T-helper 2 cell treated with Interferon-gamma antibody and Interleukin-4, amounts not matched to agents 100 ng/mL and 5 ng/mL, for 36 hours (primary cell): Measurements from ENCODE around the gene TPCN2. TPM values are rescaled to one million over a fixed set of nuclear protein-coding genes. Genes with fewer than 3 reads are reported as not detected.

Experiments
- intact Hi-C: fragments of 100-400 bp; cut with micrococcal nuclease; formaldehyde crosslinking; loops from one replicate; pipeline ENCODE4 v1.15.1; 2023
- total RNA-seq: library from RNA; stranded (reverse); gene quantifications from 2 replicates; pipeline ENCODE4 v1.2.3, GENCODE V29; 2022

Gene TPCN2
- total RNA-seq, 1 donor from 2014 or later = 23.3 TPM

DNA sequence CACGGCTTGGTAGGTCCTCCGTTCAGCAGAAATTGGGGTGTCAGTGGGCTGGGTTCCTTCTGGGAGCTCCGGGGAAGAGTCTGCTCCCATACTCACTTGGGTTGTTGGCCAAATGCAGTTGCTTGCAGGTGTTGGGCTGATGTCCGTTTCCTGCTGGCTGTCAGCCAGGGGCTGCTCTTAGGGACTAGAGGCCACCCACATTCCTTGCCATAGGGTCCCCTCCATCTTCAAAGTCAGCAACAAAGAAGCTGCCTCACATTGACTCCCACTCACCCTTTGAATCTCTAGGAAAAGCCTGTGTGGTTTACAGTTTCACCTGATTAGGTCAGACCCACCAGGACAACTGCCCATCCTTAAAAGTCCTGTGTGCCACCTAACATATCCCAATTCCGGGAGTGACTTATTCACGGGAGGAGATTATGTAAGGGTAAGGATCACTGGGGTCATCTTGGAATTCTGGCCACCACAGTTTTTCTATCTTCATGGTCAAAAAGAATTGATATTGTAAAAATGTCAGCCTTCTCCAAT is 43.0 kb downstream of the TPCN2 start:
- intact Hi-C loops = no loop called here

GRCh38 chr11:69092263-69092662 is 43.5 kb downstream of the TPCN2 start:
- intact Hi-C loops = no loop called here

DNA sequence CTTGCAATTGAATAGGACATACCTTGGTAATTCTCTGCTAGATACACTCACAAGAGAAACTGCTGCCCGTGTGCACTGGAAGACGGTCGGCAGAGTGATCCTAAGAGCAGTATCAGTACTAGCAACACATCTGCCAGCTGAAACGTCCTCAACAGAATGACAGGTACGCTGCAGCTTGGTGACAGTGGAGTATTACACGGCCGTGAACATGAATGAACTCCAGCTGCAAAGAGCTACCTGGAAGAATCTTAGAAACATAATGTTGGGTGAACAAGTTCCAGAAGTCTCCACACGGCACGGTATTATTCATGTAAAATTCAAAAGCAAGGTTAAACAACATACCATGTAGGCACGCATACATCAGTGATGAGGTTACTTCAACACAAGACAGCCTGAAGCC is 44.4 kb downstream of the TPCN2 start:
- intact Hi-C loops = no loop called here

DNA sequence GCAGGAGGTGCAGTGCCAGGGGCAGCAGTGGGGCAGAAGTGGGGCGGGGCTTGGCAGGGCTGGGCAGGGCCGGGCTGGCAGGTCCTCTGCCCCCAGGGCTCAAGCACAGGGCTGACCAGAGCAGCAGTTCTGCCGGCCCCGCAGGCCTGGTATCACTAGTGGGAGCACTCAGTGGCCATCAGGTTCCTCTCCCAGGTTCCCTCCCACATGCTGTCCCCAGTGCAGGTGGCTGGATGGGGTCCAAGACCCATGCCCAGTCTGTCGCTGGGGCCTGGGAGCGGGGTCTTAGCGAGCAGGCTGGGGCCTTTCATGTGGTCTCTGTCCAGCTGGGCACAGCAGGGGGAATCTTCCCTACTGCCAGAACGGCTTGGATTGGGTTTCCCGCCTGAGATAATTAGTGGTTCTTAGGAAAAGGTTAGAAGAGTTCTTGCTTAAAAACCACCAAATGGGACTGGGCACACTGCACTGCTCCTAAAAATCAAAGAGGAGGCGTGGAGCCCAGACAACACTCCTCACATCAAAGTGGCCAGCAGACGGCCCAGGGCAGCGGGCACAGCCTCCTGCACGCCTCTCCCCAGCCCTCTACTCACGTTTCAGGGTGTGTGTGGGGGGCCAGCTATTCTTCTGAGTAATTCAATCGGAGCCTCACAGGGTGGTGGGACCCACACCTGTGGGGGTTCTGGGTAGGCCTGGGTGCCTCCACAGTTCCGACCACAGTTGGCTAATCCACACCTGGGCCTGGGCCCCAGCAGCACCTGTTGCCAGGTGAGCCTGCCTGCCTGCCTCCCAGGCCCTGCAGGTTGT is 45.6 kb downstream of the TPCN2 start:
- intact Hi-C loops = no loop called here

GRCh38 chr11:69094915-69095290 is 46.2 kb downstream of the TPCN2 start:
- intact Hi-C loops = no loop called here

DNA sequence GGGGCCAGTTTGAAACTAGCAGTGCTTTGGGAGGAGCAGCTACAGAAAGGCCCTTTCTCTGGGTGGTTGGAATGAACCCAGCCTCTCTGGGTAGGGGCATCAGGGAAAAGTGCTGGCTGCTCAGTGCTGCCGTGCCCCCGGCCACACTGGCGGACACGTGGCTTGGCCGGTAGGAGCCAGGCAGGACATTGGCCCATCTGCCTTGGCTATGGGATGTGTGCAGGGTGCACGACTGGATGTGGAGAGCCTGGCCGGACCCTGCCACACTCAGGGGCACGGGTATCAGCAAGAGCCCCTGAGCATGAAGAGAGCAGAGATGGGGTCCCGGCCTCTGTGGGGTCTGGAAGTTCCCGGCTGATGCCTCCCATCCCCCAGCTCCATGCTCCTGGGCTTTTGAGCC is 46.6 kb downstream of the TPCN2 start:
- intact Hi-C loops = no loop called here

- intact Hi-C loops = no loop called here
Observed at GRCh38 chr11:69096473-69096872, 47.7 kb downstream of the TPCN2 start.

DNA sequence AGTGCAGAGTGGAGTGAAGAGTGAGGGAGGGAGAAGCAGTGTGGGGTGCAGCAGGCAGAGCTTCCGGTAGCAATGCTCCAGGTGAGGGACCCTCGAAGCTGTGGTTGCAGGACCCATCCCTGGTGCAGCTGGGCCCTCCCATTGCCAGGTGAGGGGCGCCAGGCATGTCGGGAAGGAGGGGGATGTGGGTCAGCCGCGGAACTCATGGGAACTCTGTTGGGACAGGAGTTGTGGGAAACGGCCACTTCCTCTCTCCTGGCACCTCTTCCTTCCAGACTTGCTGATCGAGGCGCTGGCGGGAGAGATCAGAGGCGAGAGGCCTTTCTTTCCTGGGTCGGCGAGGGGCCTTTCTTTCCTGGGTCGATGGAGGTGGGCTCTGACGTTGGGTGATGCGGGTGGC is 48.5 kb downstream of the TPCN2 start:
- intact Hi-C loops = no loop called here

- intact Hi-C loops = no loop called here
Observed at GRCh38 chr11:69099180-69099579, 50.4 kb downstream of the TPCN2 start.

GRCh38 chr11:69100454-69101114 is 51.9 kb downstream of the TPCN2 start:
- intact Hi-C loops = loop anchor here (1.0 kb wide), 2 partner anchors 543 to 570 kb away; no protein-coding TSS in a partner anchor

- intact Hi-C loops = loop anchor here (1.0 kb wide), 2 partner anchors 542 to 569 kb away; no protein-coding TSS in a partner anchor
Observed at GRCh38 chr11:69101115-69101791, 52.5 kb downstream of the TPCN2 start.

GRCh38 chr11:69101792-69102695 is 53.3 kb downstream of the TPCN2 start:
- intact Hi-C loops = loop anchor here (1.0 kb wide), 2 partner anchors 541 to 568 kb away; no protein-coding TSS in a partner anchor

DNA sequence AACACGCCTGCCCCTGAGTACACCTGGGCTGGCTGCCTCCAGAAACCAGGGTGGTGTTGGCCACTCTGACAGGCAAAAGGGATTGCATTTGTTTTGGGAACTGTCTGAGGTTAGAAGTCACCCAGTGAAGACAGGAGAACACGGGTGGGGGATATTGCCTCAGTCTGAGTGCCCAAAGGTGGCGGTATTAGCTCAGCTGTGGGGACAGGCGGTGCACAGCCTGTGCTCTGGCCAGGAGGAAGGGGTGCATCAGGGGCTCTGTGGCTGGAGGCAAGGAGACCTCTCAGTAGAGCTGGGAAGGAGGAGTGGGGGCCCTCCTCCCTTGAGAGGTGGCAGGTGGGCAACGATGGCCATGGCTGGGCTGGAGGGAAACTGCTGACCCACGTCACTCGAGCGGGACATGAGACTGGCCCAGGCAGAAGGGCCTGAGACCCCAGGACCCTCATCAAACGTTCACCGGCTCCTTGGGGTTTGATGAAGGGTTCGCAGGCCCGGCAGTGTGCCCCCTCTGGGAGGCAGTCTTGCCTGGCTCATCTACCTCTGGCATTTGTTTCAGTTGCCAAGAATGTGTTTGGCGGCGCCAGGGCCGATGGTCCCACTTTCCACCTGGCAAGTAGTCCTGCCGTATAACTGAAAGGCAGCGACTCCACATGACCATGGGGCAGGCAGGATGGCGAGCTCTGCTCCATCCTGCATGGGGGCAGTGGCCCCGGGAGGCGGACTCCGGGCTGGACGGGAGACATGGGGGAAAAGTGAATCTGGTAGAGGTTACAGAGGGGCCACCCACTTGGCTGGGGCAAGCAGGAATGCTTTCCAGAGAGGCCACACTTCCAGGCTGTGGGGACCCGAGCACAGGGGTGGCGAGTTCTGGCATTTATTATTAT is 54.2 kb downstream of the TPCN2 start:
- intact Hi-C loops = no loop called here

DNA sequence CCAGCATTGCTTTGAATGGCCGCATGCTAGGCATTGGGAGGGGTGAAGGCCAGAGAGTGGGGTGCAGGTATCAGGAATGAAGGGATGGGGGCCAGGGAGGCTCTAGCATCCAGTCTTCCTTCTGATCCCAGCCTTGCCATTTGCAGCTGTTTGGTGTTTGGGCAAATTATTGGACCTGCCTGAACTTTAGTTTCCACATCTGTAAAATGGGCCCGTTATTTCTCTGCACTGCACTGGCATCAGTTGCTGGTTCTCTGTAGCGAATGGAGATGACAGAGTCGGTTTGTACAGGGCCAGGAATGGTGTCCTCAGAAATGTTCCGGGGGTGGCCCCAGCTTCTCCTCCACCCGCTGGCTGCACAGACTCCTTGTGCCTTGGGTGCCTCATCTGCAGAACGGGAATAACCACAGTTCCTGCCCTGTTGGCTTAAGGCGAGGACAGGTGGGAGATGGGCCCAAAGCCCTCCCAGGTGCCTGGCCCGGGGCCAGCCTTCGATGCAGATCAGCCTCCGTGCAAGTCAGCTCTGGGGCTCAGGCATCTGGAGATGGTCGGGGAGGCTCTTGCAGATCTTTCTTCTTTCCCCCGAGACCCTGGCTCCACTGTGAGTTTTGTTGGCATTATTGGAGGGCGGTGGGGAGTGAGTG is 55.6 kb downstream of the TPCN2 start:
- intact Hi-C loops = no loop called here

- intact Hi-C loops = no loop called here
Observed at GRCh38 chr11:69104856-69105395, 56.2 kb downstream of the TPCN2 start.

DNA sequence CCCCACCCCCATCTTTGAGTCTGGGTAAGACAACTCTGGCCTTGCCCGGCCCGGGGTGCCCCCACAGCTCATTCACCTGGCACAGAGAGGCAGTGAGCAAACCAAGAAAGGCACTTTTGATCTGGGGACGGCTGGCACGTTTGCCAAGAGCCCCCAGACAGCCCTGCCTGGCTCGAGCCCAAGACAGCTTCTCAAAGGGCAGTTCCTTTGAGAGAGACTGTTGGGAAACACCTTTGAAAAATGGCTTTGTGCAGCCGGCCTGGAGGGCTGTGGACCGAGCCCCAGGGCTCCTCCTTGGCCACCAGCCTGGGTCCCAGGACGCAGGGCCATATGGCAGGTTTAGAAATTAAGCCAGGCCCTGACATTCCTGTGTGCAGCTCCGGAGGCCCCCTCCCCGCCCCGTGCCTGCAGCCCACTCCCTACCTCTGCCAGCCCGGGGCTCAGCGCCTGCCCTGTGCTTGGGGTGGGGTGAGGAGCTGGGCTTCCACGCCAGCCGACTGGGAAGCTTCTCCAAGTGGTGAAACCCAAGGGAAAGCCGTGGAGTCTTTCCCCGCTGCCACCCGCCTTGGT is 56.8 kb downstream of the TPCN2 start:
- intact Hi-C loops = no loop called here

DNA sequence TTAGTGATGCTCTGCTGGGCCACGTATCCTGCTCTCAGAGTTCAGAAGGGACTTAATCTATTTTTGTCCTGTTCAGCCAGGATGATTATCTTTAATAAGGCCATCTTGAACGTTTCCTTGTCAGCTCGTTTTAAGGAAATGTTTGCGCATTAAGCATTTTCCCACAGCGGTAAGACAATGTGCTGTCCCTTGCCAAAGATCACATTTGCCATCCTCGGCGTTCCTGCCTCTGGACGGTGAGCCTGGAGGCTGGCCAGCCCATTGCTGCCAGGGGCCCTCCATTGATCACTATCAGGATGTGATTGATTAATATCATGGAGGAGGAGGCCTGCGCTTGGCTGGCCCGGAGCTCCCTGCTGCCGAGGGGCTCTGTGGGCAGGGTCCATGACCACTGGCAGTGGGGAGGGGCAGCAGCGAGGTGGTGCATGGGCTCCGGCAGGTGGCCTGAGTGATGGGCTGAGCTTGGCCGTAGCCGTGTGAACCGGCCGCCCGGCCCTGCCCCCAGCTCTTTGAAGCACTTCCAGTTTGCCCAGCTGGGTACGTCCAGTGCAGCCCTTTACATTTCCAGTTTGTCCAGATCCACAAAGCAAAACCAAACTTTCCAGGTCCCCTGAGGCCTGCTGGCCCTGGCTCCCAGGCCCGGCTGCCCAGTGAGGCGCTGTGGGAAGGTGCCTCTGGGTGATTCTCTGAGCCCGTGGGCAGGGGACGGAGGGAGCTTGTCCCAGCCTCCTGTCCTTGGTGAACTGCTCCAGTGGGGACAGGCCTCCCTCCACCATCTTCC is 57.5 kb downstream of the TPCN2 start:
- intact Hi-C loops = no loop called here

- intact Hi-C loops = no loop called here
Observed at GRCh38 chr11:69107413-69107812, 58.7 kb downstream of the TPCN2 start.
